HG02884 (cell line): ENCODE data around the gene JPH3.
"Not testable (repeated sequence)": the region's sequence is repeated elsewhere in the genome, so short reads cannot be mapped to it uniquely, and the experiment has no call there.

Source experiments
- ATAC-seq: cut with Tn5 transposase; IDR thresholded peaks from one replicate; pipeline ENCODE4 v1.9.1; 2021; ENCODE audit warnings: mild to moderate bottlenecking, moderate library complexity; ENCODE audit not compliant: unreplicated experiment

JPH3 gene

GRCh38 chr16:87678618-87679017 lies 76.3 kb downstream of the JPH3 start:
- no peak for ATAC-seq

- no peak for ATAC-seq
Measured at GRCh38 chr16:87679593-87680271, 77.4 kb downstream of the JPH3 start.

- no peak for ATAC-seq
Measured at GRCh38 chr16:87680272-87680644, 78.0 kb downstream of the JPH3 start.

GRCh38 chr16:87681051-87681602 lies 78.8 kb downstream of the JPH3 start:
- ATAC-seq: not testable (repeated sequence)

GRCh38 chr16:87681981-87682570 lies 79.8 kb downstream of the JPH3 start:
- ATAC-seq: no peak

GRCh38 chr16:87682852-87683399 lies 80.6 kb downstream of the JPH3 start:
- ATAC-seq: no peak

- ATAC-seq: no peak
Measured at GRCh38 chr16:87684106-87684677, 81.9 kb downstream of the JPH3 start.

- no peak for ATAC-seq
Measured at GRCh38 chr16:87684711-87685404, 82.5 kb downstream of the JPH3 start.

- ATAC-seq: no peak
Measured at GRCh38 chr16:87685405-87685755, 83.1 kb downstream of the JPH3 start.

- ATAC-seq: no peak
Measured at GRCh38 chr16:87685766-87686165, 83.5 kb downstream of the JPH3 start.

GRCh38 chr16:87686697-87687096 lies 84.4 kb downstream of the JPH3 start:
- ATAC-seq: no peak

- ATAC-seq: no peak
Measured at GRCh38 chr16:87687126-87687910, 85.0 kb downstream of the JPH3 start.

- ATAC-seq: no peak
Measured at GRCh38 chr16:87687998-87688529, 85.8 kb downstream of the JPH3 start.

- no peak for ATAC-seq
Measured at GRCh38 chr16:87688876-87689815, 86.8 kb downstream of the JPH3 start.

GRCh38 chr16:87689956-87690465 lies 87.7 kb downstream of the JPH3 start:
- no peak for ATAC-seq

GRCh38 chr16:87690911-87691685 lies 88.8 kb downstream of the JPH3 start:
- no peak for ATAC-seq

- no peak for ATAC-seq
Measured at GRCh38 chr16:87691686-87692079, 89.4 kb downstream of the JPH3 start.

- ATAC-seq: no peak
Measured at GRCh38 chr16:87692176-87692575, 89.9 kb downstream of the JPH3 start.
